ENCODE results near the gene GCDH. TPM values are rescaled to one million over a fixed set of nuclear protein-coding genes. Genes with fewer than 3 reads are reported as not detected.
A peak's percentile ranks its signal among the peaks of the same experiment; 100 is the strongest.

Gene GCDH
- total RNA-seq, 3 donors from 2014 or later (not counting 1 experiment from before 2014, with no cell fraction given), result 35.9 to 41.7 (median 36.3) TPM

DNA sequence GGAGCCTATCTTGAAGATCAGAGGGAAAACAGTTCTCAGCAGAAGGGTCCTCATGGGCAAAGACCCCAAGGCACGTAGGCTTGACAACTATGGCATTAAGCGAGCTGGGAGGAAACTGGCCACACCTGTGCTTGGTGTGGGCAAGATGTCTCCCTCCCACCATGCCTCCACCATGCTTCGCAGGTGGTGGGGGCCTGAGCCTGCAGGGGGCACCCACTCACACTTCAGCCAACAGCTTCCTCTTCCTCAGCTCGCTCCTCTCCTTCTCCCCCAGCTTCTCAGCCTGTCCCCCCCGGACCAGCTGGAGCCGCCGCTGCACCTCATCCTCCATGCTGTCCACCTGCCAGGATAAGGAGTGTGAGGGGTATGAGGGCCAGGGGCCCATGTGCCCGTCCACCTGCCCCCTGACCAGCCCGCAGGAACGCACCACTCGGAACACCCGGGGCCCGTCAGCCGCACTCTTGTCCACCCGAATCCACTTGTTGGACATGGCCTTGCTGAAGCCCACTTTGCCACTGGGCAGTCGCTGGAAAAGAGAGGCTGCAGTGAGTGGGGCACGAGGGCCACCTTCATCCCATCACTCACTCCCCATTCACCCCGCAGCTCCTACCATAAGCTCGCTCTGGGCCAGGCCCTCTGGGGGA lies 39.2 kb downstream of the GCDH start:
- 91% methylated on average over 18 of the region's 19 CpGs for WGBS (ENCODE audit: insufficient coverage)
- intact Hi-C loops (cut with micrococcal nuclease), result no loop called here

GRCh38 chr19:12932392-12933286 lies 41.7 kb downstream of the GCDH start:
- WGBS (ENCODE audit: insufficient coverage), result 34% methylated on average over 16 of the region's 16 CpGs
- peak overlapping the region; percentile 22 for H3K27ac ChIP-seq (ENCODE audit: low read length)
- no peaks in the 10 kb centered on the region for H3K27me3 ChIP-seq (ENCODE audit: control insufficient read depth, insufficient read depth, low read length)
- peak overlapping the region; percentile 87 to 94 for H3K27ac Mint-ChIP-seq
- peaks cover 24 to 29% of the 10 kb centered on the region in 2 donors for H3K4me1 Mint-ChIP-seq
- no peak for ATAC-seq
- no peaks in the 10 kb centered on the region for H3K27me3 Mint-ChIP-seq (ENCODE audit: low read depth in 2 of 2)
- intact Hi-C loops (cut with micrococcal nuclease), result loop anchor here (2.0 kb wide), 1 partner anchor 14 kb away; the partner anchor contains the start of gene SYCE2
- H3K4me1 ChIP-seq (ENCODE audit: control insufficient read depth, insufficient read depth, low read length), result peaks cover 36% of the 10 kb centered on the region
- H3K9me3 ChIP-seq (ENCODE audit: control insufficient read depth, insufficient read depth, low read length), result no peaks in the 10 kb centered on the region
- H3K36me3 ChIP-seq (ENCODE audit: control insufficient read depth, insufficient read depth, low read length), result peaks cover 21% of the 10 kb centered on the region
- no peaks in the 10 kb centered on the region for H3K36me3 Mint-ChIP-seq
- no peaks in the 10 kb centered on the region for H3K9me3 Mint-ChIP-seq
- H3K4me3 ChIP-seq (ENCODE audit: low read length), result peak overlapping the region; percentile 85
- TF ChIP-seq, protein P1, sequence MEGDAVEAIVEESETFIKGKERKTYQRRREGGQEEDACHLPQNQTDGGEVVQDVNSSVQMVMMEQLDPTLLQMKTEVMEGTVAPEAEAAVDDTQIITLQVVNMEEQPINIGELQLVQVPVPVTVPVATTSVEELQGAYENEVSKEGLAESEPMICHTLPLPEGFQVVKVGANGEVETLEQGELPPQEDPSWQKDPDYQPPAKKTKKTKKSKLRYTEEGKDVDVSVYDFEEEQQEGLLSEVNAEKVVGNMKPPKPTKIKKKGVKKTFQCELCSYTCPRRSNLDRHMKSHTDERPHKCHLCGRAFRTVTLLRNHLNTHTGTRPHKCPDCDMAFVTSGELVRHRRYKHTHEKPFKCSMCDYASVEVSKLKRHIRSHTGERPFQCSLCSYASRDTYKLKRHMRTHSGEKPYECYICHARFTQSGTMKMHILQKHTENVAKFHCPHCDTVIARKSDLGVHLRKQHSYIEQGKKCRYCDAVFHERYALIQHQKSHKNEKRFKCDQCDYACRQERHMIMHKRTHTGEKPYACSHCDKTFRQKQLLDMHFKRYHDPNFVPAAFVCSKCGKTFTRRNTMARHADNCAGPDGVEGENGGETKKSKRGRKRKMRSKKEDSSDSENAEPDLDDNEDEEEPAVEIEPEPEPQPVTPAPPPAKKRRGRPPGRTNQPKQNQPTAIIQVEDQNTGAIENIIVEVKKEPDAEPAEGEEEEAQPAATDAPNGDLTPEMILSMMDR (IDR thresholded peaks at IDR 0.05), result no peak
- DNase-seq, result no peak
- peak overlapping the region; percentile 99 for H3K4me3 Mint-ChIP-seq

More for the DNA sequence above, 39.2 kb downstream of the GCDH start:
- Histone ChIP-seq H3K9me3 (ENCODE audit: control insufficient read depth, insufficient read depth, low read length) (no peaks in the 10 kb centered on the region), H3K36me3 (ENCODE audit: control insufficient read depth, insufficient read depth, low read length) (peaks cover 33% of the 10 kb centered on the region), H3K4me3 (ENCODE audit: low read length) (no peak overlapping the region), H3K27me3 (ENCODE audit: control insufficient read depth, insufficient read depth, low read length) (no peaks in the 10 kb centered on the region), H3K4me1 (ENCODE audit: control insufficient read depth, insufficient read depth, low read length) (peaks cover 22% of the 10 kb centered on the region), H3K27ac (ENCODE audit: low read length) (no peak overlapping the region)
- no peaks in the 10 kb centered on the region for H3K36me3 Mint-ChIP-seq
- DNase-seq (no peak), ATAC-seq (no peak)
- H3K27me3 Mint-ChIP-seq (ENCODE audit: low read depth in 2 of 2), result no peaks in the 10 kb centered on the region
- no peaks in the 10 kb centered on the region for H3K9me3 Mint-ChIP-seq
- H3K27ac Mint-ChIP-seq, result no peak overlapping the region
- no peak overlapping the region for H3K4me3 Mint-ChIP-seq
- TF ChIP-seq, protein P1 (IDR thresholded peaks at IDR 0.05), result no peak
- peaks cover 21 to 23% of the 10 kb centered on the region in 2 donors for H3K4me1 Mint-ChIP-seq

DNA sequence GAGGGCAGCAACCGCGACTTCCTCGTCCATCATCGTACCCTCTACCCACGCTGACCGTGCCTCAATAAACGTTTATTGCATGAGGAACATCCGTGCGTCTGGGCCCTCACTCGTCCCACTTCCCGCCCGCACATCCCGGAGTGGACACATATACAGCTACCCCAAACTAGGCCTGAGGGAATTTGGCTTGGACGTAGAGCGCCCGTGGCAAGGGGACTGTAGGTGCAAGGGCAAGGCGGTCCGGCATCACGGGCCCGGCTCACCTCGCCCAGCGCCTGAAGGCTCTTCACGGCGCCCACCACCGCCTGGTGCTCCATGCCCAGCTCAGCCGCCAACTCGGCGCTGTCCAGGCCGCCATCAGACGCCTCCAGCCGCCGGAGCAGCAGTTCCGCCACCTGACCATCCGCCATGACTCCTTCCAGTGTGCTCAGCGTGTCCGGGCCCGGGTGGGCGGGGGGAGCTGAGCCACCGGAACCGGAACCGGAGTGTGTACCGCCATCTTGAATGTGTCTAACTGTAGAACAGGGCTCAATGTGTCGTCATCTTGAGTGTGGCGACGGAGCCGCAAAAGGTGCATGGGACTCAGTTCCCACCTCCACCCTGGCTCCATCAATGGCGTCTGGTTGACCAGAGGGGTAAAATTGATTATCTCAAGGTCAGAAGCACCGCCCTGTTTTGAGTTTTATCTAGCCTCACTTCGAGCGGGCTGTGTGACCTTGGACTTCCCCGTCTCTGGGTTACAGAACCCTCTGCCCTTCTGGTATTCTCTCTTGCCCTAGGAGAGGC lies 42.5 kb downstream of the GCDH start, which contains the start of gene FARSA:
FARSA (minus strand) TSS at position 425 of the 786 bp plus-strand sequence; CDS start at position 410, 15 bp downstream.
- peak within 1 kb of the TSS; percentile 87 to 94 for H3K27ac Mint-ChIP-seq
- H3K4me1 ChIP-seq (ENCODE audit: control insufficient read depth, insufficient read depth, low read length), result peaks cover 41% of the 10 kb centered on the region
- peak within 1 kb of the TSS; percentile 99 for H3K4me3 Mint-ChIP-seq
- peak; percentile 62 to 75 (median 68) for ATAC-seq
- H3K27me3 Mint-ChIP-seq (ENCODE audit: low read depth in 2 of 2), result no peaks in the 10 kb centered on the region
- H3K36me3 Mint-ChIP-seq, result no peaks in the 10 kb centered on the region
- H3K27ac ChIP-seq (ENCODE audit: low read length), result peak within 1 kb of the TSS; percentile 76
- H3K9me3 Mint-ChIP-seq, result no peaks in the 10 kb centered on the region
- DNase-seq, result peak; percentile 75 to 94
- intact Hi-C loops (cut with micrococcal nuclease), result loop anchor here (2.0 kb wide), 1 partner anchor 15 kb away; the partner anchor contains the start of gene SYCE2
- H3K9me3 ChIP-seq (ENCODE audit: control insufficient read depth, insufficient read depth, low read length), result no peaks in the 10 kb centered on the region
- peaks cover 16% of the 10 kb centered on the region for H3K36me3 ChIP-seq (ENCODE audit: control insufficient read depth, insufficient read depth, low read length)
- TF ChIP-seq, protein P1 (IDR thresholded peaks at IDR 0.05), result no peak
- H3K4me3 ChIP-seq (ENCODE audit: low read length), result peak within 1 kb of the TSS; percentile 85
- H3K4me1 Mint-ChIP-seq, result peaks cover 28 to 36% of the 10 kb centered on the region in 2 donors
- H3K27me3 ChIP-seq (ENCODE audit: control insufficient read depth, insufficient read depth, low read length), result no peaks in the 10 kb centered on the region
- WGBS (ENCODE audit: insufficient coverage), result 2% methylated on average over 51 of the region's 51 CpGs

All from natural killer cell (primary cell).